Globus pallidus (tissue), 1 donor: ENCODE data around the gene DCLRE1B.

Experiments
- DNase-seq: peaks from one replicate; pipeline ENCODE4 v3.0.0-alpha.2; 2015; ENCODE audit warnings: low spot score

The DCLRE1B gene

GRCh38 chr1:113887402-113888175 is 17.5 kb upstream of the DCLRE1B start, which contains the start of gene BCL2L15:
Gene BCL2L15, minus strand, starts transcription at chr1:113887581. Its CDS starts 206 bp downstream, at chr1:113887375.
- DNase-seq: no peak

- no peak for DNase-seq
Measured at GRCh38 chr1:113890816-113891215, 14.3 kb upstream of the DCLRE1B start.

- DNase-seq: no peak
Measured at GRCh38 chr1:113891631-113892220, 13.4 kb upstream of the DCLRE1B start.

- no peak for DNase-seq
Measured at GRCh38 chr1:113893267-113893666, 11.9 kb upstream of the DCLRE1B start.

- no peak for DNase-seq
Measured at GRCh38 chr1:113895098-113895497, 10.0 kb upstream of the DCLRE1B start.

- no peak for DNase-seq
Measured at GRCh38 chr1:113895961-113896360, 9.2 kb upstream of the DCLRE1B start.

GRCh38 chr1:113898241-113898814 is 6.8 kb upstream of the DCLRE1B start:
- no peak for DNase-seq

- DNase-seq: no peak
Measured at GRCh38 chr1:113899111-113899510, 6.0 kb upstream of the DCLRE1B start.

- DNase-seq: no peak
Measured at GRCh38 chr1:113901191-113901590, 3.9 kb upstream of the DCLRE1B start.

- DNase-seq: no peak
Measured at GRCh38 chr1:113903501-113904292, 1.4 kb upstream of the DCLRE1B start.

GRCh38 chr1:113904293-113904673 is 843 bp upstream of the DCLRE1B start:
- DNase-seq: no peak

GRCh38 chr1:113905435-113905861 is 322 bp downstream of the DCLRE1B start:
- DNase-seq: no peak

- DNase-seq: peak; percentile 27
Measured at GRCh38 chr1:113912594-113913311, 7.6 kb downstream of the DCLRE1B start.

- DNase-seq: no peak
Measured at GRCh38 chr1:113913312-113913668, 8.2 kb downstream of the DCLRE1B start.

GRCh38 chr1:113913887-113914664 is 8.9 kb downstream of the DCLRE1B start:
- no peak for DNase-seq

GRCh38 chr1:113916974-113917373 is 11.8 kb downstream of the DCLRE1B start:
- DNase-seq: no peak

GRCh38 chr1:113917400-113918082 is 12.4 kb downstream of the DCLRE1B start:
- no peak for DNase-seq

GRCh38 chr1:113918243-113918642 is 13.1 kb downstream of the DCLRE1B start:
- no peak for DNase-seq

GRCh38 chr1:113922957-113923356 is 17.8 kb downstream of the DCLRE1B start:
- no peak for DNase-seq

GRCh38 chr1:113924473-113924872 is 19.3 kb downstream of the DCLRE1B start:
- DNase-seq: no peak
